Activated CD8-positive, alpha-beta memory T cell treated with anti-CD3 and anti-CD28 coated beads for 1 hour (primary cell): Measurements from ENCODE around the gene LPA.
"Not testable (repeated sequence)": the region's sequence is repeated elsewhere in the genome, so short reads cannot be mapped to it uniquely, and the experiment has no call there.

ENCODE experiments used
- DNase-seq, 2 donors: peaks; one replicate each; pipeline ENCODE4 v3.0.0-alpha.2; 2020; ENCODE audit warnings: low read depth in 1 of 2; ENCODE audit errors: extremely low read depth in 1 of 2

The LPA gene

GRCh38 chr6:160664198-160664597 lies at the start of gene LPA:
TSS of gene LPA (minus strand) at chr6:160664275. CDS start at chr6:160664214, 61 bp downstream.
- not testable (repeated sequence) for DNase-seq

- DNase-seq, result not testable (repeated sequence)
Measured at GRCh38 chr6:160708993-160709392, 44.9 kb upstream of the LPA start.

GRCh38 chr6:160704688-160705087 lies 40.6 kb upstream of the LPA start:
- not testable (repeated sequence) for DNase-seq

GRCh38 chr6:160701918-160702680 lies 38.0 kb upstream of the LPA start, which contains the start of gene PLG:
TSS of gene PLG (plus strand) at chr6:160702244. CDS start at chr6:160702305, 61 bp downstream.
- not testable (repeated sequence) for DNase-seq

- DNase-seq, result no peak
Measured at GRCh38 chr6:160697826-160698225, 33.8 kb upstream of the LPA start.

- not testable (repeated sequence) for DNase-seq
Measured at GRCh38 chr6:160696884-160697283, 32.8 kb upstream of the LPA start.

- DNase-seq, result not testable (repeated sequence)
Measured at GRCh38 chr6:160695622-160696021, 31.5 kb upstream of the LPA start.

- not testable (repeated sequence) for DNase-seq
Measured at GRCh38 chr6:160695025-160695424, 30.9 kb upstream of the LPA start.

- DNase-seq, result no peak
Measured at GRCh38 chr6:160692369-160692959, 28.4 kb upstream of the LPA start.

GRCh38 chr6:160691617-160692016 lies 27.5 kb upstream of the LPA start:
- no peak for DNase-seq

GRCh38 chr6:160690458-160690857 lies 26.4 kb upstream of the LPA start:
- DNase-seq, result no peak

- DNase-seq, result no peak
Measured at GRCh38 chr6:160685762-160686450, 21.8 kb upstream of the LPA start.

- DNase-seq, result not testable (repeated sequence)
Measured at GRCh38 chr6:160685101-160685761, 21.2 kb upstream of the LPA start.

- no peak for DNase-seq
Measured at GRCh38 chr6:160679402-160679769, 15.3 kb upstream of the LPA start.

- DNase-seq, result no peak
Measured at GRCh38 chr6:160678744-160679401, 14.8 kb upstream of the LPA start.

- DNase-seq, result no peak
Measured at GRCh38 chr6:160678230-160678629, 14.2 kb upstream of the LPA start.

GRCh38 chr6:160676418-160676817 lies 12.3 kb upstream of the LPA start:
- not testable (repeated sequence) for DNase-seq

GRCh38 chr6:160668589-160668988 lies 4.5 kb upstream of the LPA start:
- no peak for DNase-seq

- no peak for DNase-seq
Measured at GRCh38 chr6:160667639-160668481, 3.8 kb upstream of the LPA start.

- DNase-seq, result no peak
Measured at GRCh38 chr6:160662842-160663241, 1.2 kb downstream of the LPA start.
